HG03469 (cell line): ENCODE data around the gene FAM3C.

Source experiments
- ATAC-seq: cut with Tn5 transposase; IDR thresholded peaks from one replicate; pipeline ENCODE4 v1.9.1; 2021; ENCODE audit warnings: mild to moderate bottlenecking, moderate library complexity, moderate number of reproducible peaks; ENCODE audit not compliant: unreplicated experiment

The FAM3C gene

GRCh38 chr7:121411597-121411979 is 15.5 kb upstream of the FAM3C start:
- no peak for ATAC-seq

GRCh38 chr7:121410829-121411596 is 14.9 kb upstream of the FAM3C start:
- ATAC-seq = no peak

GRCh38 chr7:121406944-121407343 is 10.8 kb upstream of the FAM3C start:
- ATAC-seq = no peak

GRCh38 chr7:121406461-121406860 is 10.4 kb upstream of the FAM3C start:
- ATAC-seq = no peak

GRCh38 chr7:121404348-121404747 is 8.2 kb upstream of the FAM3C start:
- no peak for ATAC-seq

- ATAC-seq = no peak
These were observed 6.6 kb upstream of the FAM3C start for GRCh38 chr7:121402701-121403100.

- no peak for ATAC-seq
These were observed 5.8 kb upstream of the FAM3C start for GRCh38 chr7:121401896-121402295.

GRCh38 chr7:121398246-121398645 is 2.1 kb upstream of the FAM3C start:
- ATAC-seq = no peak

- ATAC-seq = no peak
These were observed 1.7 kb upstream of the FAM3C start for GRCh38 chr7:121397822-121398221.

GRCh38 chr7:121397361-121397760 is 1.3 kb upstream of the FAM3C start:
- no peak for ATAC-seq

GRCh38 chr7:121395494-121395960 is 581 bp downstream of the FAM3C start:
- ATAC-seq = peak; percentile 23

GRCh38 chr7:121394709-121395140 is 1.4 kb downstream of the FAM3C start:
- peak; percentile 15 for ATAC-seq

- ATAC-seq = no peak
These were observed 3.1 kb downstream of the FAM3C start for GRCh38 chr7:121393005-121393366.

GRCh38 chr7:121392277-121393004 is 3.7 kb downstream of the FAM3C start:
- ATAC-seq = no peak

GRCh38 chr7:121391686-121392085 is 4.4 kb downstream of the FAM3C start:
- no peak for ATAC-seq

GRCh38 chr7:121390617-121391016 is 5.5 kb downstream of the FAM3C start:
- ATAC-seq = no peak

GRCh38 chr7:121390109-121390508 is 6.0 kb downstream of the FAM3C start:
- ATAC-seq = no peak

- peak; percentile 15 for ATAC-seq
These were observed 7.2 kb downstream of the FAM3C start for GRCh38 chr7:121388950-121389349.

GRCh38 chr7:121385800-121386179 is 10.3 kb downstream of the FAM3C start:
- peak; percentile 91 for ATAC-seq

GRCh38 chr7:121385056-121385799 is 10.9 kb downstream of the FAM3C start:
- no peak for ATAC-seq

GRCh38 chr7:121384265-121384664 is 11.8 kb downstream of the FAM3C start:
- ATAC-seq = no peak
